Hindlimb muscle (tissue), 1 donor: ENCODE measurements around the gene UROC1. TPM values are rescaled to one million over a fixed set of nuclear protein-coding genes. Genes with fewer than 3 reads are reported as not detected.

Experiments
- DNase-seq: peaks from one replicate; pipeline ENCODE4 v3.0.0-alpha.2; 2013
- polyA plus RNA-seq: library from polyadenylated mRNA; unstranded; fragments of 120-200 nt; gene quantifications from one replicate; pipeline ENCODE4 v1.2.1, GENCODE V29; 2013; ENCODE audit not compliant: insufficient read length

Gene UROC1
- 0.14 TPM for polyA plus RNA-seq

DNA sequence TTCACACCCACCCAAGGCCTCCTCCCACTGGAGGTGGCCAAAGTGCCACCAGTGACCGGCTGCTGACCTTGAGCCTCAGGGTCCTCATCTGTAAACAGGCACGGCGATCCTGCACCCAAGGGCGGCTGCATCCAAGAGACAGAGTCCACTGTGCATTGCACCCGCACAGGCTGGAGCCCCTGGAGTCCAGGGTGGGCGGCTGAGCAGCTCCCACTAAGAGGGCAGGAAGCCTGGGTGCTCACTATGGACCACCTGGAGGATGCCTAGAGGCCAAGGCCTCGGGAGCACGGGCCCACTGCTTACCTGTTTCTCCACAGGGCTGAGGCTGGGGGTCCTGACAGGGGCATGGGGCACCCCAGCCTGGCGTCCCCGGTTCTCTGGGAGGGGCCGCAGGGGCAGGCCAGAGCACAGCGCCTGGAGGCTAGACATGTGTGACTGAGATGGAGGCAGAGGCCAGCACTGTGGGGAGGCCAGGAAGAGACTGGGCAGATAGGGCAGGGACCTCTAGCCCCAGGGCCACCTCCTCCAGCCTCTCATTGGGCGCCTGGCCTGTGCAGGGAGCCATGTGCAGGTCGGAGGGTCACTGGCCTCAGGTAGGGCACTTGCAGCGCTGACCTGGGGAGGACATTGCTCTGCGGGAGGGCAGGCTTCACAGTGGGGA, at the start of gene UROC1:
Gene UROC1, minus strand, starts transcription at position 483 of the 661 bp plus-strand sequence. Its CDS starts 54 bp downstream, at position 429.
- no peak for DNase-seq

GRCh38 chr3:126562737-126563276, 45.2 kb upstream of the UROC1 start:
- no peak for DNase-seq

DNA sequence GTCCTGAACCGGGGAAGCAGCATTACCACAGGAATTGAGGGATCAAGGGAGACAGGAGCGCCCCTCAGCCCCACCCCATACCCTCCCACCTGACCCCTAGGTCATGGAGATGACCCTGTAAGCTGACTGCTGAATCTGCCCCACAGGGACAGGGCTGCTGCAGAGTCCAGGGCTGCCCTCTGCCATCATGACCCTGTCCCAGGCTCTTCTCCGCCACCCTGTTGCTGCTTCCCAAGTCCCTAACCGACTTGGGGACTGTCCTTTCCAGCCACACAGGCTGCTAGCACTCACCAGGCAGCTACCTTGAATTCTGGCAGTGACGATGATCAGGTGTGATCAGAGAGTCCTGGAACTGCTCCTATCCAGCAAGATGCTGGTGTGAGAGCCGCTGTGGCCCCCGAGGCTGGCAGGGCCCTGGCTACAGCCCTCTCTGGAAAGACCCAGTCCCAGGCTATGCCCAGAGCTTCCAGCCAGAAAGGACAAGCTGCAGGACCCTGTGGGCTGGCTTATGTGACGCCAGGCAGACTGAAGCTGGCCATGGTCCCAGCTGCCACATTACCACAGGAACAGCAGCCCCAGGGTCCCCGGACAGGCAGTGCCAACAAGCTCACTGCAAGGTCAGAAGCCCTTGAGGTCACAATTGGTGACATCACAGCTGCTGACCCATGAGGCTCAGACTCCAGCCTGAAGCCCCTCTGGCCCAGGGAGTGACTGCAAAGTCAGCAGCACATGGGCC, 40.9 kb upstream of the UROC1 start, which contains the start of gene C3orf22:
Gene C3orf22, minus strand, starts transcription at position 597 of the 736 bp plus-strand sequence. CDS start 5,542 bp downstream, outside the sequence.
- DNase-seq = no peak

DNA sequence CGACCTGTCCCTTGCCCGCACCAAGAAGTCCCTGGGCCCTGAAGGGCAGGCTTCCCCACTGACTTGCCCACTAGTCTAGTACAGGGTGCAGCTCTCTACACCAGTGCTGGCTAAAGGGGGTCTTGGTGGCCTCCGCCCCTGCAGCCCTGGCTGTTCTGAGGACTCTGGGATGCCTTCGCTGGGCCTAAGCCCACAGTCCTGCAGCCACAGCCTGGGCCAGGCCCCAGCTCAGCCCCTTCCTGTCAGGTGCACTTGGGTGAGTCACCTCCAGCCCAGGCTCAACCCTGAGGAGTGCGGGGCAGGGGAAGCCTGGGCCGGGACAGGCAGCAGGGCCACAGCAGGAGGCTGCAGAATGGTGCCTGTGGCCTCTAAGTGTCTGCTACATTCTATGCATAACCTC, 40.2 kb upstream of the UROC1 start:
- DNase-seq = no peak

DNA sequence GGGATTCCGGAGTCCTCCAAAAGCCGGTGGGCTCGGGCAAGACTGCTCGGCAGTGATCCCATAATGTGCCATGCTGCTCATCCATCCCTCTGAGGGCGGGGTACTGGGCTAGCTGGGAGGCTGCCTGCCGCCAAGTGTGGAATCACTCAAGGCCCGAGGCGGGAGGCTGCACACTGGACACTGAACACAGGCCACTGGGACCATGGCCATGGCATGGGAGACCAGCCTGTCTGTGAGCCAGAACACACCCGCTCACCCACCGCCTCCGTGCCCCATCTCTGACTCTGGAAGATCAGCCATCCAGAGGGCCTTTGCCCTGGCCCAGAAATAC, 39.8 kb upstream of the UROC1 start:
- no peak for DNase-seq

GRCh38 chr3:126556637-126557414, 39.3 kb upstream of the UROC1 start:
- no peak for DNase-seq

- no peak for DNase-seq
Observed at GRCh38 chr3:126555795-126556636, 38.4 kb upstream of the UROC1 start.

GRCh38 chr3:126554560-126555525, 37.3 kb upstream of the UROC1 start:
- no peak for DNase-seq

- no peak for DNase-seq
Observed at GRCh38 chr3:126553284-126554084, 35.9 kb upstream of the UROC1 start.

- no peak for DNase-seq
Observed at GRCh38 chr3:126552688-126553283, 35.2 kb upstream of the UROC1 start.

DNA sequence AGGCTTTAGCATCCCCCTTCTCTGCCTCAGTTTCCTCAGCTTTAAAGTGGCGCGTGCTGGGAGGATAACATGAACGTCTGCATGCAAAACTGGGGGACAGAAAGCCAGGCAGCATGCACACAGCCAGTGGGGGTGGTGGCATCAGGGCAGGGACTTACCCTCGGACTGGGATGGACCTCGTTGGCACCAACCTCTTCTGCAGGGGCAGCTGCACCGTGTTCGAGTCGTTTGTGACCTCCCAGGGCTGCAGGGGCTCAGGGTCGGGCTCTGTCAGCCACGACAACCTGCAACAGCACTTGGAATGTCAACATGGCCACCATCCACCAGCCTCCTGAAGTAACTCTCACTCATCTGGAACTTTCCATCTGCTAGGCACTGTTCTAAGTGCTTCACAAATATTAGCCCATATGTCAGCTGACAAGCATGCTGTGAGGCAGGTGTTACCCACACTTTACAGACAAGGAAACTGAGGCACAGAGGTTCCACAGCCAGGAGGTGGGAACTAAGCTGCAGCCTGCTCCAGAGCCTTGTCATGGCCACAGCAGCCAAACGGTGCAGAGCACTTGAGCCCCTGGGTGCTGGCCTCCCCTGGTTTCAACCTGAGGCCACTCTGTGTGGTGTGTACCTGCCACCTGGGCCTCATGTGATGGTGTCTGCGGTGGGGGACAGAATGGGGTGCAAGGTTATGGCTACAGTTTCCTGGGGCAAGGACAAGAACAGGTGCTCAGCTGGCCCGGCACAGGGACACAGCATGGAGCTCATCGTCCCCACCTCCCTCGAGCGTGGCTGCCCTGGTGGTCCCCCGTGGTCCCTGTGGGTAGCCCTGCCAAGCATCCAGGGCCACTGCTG, 34.5 kb upstream of the UROC1 start:
- no peak for DNase-seq

DNA sequence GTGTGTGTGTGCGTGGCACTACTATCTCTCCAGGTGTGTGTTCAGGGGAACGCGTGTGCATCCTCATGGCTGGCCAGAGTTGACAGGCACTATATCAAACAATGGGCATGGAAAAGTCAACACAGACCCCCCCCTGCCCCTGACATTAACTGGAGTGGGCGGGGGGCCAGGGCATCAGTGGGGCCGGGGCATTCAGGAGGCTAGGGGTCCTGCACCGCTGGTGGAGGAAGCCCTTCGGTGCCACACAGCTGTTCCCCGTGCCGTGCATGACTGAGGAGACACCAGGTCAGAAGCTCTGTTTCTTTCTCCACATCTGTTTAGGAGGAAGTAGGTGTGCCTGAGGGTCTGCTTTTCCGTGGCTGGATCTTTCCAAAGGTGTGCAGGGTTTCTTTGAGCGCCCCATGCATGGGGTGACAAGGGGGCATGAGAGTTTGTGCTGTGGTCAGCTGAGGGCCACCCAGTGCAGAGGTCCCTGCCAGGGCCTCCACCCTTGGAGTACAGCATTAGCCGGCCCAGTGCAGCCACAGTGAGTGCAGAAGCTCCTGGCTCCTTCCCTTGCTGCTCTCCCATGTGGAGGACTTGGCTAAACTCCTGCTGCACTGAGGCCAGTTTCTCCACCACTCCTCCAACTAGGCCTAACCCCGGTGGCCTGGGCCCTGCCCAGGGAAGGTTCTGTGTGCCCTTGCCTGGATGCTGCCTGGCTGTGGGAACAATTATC, 33.7 kb upstream of the UROC1 start:
- no peak for DNase-seq

- no peak for DNase-seq
Observed at GRCh38 chr3:126550488-126551051, 33.0 kb upstream of the UROC1 start.

GRCh38 chr3:126549861-126550487, 32.4 kb upstream of the UROC1 start:
- no peak for DNase-seq

DNA sequence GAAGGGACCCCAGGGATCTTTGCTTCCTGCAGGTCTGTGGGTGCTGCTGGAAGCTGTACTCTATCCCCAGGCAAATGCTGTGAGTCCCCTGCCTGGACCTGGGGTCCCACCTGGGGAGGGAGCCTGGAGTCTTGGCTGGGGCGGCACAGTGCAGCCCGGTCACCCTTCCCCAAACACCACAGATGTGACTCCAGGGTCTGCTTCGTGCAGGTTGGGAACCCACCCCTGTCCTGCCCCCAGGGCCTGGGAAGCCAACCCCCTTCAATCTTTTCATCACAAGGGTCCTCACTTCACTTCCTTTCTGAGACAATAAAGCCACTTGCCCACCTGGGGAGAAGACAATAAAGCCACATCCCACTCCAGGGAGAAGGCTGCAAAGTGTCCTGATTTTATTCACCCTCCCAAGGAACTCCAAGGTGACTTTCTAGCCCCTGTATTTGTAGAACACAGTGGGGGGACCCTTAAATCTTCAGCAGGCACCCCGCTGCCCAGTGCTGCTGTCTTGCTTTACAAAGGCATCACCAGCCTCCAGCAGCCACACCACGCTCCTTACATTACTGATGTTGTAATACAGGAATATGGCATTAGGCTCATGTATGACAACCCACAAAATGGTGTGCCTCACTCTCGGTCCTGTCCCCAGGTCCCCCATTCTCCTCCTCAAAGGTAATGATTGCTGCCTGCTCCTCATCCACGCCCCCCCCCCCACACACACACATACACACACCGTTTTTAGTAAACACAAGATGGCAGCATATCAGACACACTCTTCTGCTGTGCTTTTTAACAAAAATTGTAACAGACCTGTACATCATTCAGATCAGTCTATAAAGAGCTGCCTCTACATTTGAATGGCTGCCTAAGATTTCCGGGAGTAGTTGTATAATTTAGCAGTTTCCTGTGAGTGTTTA, 31.2 kb upstream of the UROC1 start:
- DNase-seq = no peak

GRCh38 chr3:126547721-126548120, 30.1 kb upstream of the UROC1 start:
- no peak for DNase-seq
